CD4-positive, alpha-beta T cell treated with Interleukin-6 at 100 ng/mL for 8 hours (primary cell): ENCODE results near the gene TMEM167A.

Source experiments
- DNase-seq: peaks from one replicate; pipeline ENCODE4 v3.0.0-alpha.2; 2020; ENCODE audit warnings: mixed read lengths, low spot score

The TMEM167A gene

GRCh38 chr5:83035373-83036100, 41.7 kb downstream of the TMEM167A start:
- no peak for DNase-seq

GRCh38 chr5:83034528-83035207, 42.5 kb downstream of the TMEM167A start:
- no peak for DNase-seq

- DNase-seq: no peak
Measured at GRCh38 chr5:83034036-83034435, 43.2 kb downstream of the TMEM167A start.

- no peak for DNase-seq
Measured at GRCh38 chr5:83031381-83031780, 45.8 kb downstream of the TMEM167A start.

DNA sequence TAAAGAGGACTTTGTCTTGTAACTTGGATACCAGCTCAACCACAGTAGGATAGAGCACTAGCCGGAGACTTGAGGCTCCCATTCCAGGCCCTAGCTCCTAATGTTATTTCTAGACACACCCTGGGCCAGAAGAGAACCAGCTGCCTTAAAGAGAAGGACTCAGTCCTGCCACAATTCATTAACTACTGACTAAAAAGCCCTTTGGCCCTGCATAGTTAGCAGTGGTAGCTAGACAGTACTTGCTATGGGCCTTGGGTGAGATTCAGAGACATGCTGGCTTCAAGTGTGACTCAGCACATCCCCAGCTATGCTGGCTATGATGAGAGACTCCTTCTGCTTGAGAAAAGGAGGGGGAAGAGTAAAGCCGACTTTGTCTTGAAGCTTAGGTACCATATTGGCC, 47.3 kb downstream of the TMEM167A start:
- no peak for DNase-seq

GRCh38 chr5:83026930-83027687, 50.1 kb downstream of the TMEM167A start:
- no peak for DNase-seq

GRCh38 chr5:83026516-83026915, 50.7 kb downstream of the TMEM167A start:
- DNase-seq: no peak

GRCh38 chr5:83025690-83026478, 51.3 kb downstream of the TMEM167A start:
- DNase-seq: no peak

- no peak for DNase-seq
Measured at GRCh38 chr5:83022334-83022733, 54.9 kb downstream of the TMEM167A start.

GRCh38 chr5:83015676-83016075, 61.5 kb downstream of the TMEM167A start:
- DNase-seq: no peak

DNA sequence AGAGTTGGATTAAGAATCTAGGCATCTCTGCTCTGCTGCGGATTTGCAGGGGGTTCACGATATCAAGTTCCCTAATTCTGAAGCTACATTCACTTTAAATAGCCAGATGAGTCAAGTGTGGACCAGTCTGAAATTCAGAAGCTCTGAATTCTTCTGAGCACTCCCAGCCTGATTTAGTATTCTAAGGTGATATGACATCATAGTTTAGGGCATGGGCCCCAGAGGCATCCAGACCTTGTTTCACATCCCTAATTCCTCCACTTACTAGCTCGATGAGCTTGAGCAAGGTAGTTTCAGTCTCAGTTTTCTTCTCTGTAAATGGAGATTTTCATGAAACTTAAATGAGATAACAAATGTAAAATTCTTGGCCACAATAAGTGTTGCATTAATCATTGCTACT, 65.2 kb downstream of the TMEM167A start:
- DNase-seq: no peak

DNA sequence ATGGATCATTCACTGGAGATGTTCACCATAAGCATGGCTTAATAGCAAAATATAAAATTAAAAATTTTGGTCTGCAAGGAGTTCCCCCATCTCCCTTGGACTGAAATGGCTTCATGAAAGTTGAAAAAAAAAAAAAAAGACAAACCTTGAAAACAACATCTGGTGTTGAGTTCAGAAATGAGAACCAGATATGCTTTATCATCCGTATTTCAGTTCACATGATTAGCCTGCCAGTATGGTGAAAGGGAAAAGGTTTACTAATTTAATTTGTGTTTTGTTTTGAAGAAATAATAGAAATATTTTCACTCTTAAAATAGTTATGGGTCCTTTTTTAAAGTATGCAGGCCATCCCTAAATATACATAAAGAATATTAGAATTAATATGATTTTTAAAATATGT, 67.8 kb downstream of the TMEM167A start:
- DNase-seq: no peak

- DNase-seq: no peak
Measured at GRCh38 chr5:83007755-83008154, 69.4 kb downstream of the TMEM167A start.

- no peak for DNase-seq
Measured at GRCh38 chr5:83006683-83007283, 70.4 kb downstream of the TMEM167A start.

DNA sequence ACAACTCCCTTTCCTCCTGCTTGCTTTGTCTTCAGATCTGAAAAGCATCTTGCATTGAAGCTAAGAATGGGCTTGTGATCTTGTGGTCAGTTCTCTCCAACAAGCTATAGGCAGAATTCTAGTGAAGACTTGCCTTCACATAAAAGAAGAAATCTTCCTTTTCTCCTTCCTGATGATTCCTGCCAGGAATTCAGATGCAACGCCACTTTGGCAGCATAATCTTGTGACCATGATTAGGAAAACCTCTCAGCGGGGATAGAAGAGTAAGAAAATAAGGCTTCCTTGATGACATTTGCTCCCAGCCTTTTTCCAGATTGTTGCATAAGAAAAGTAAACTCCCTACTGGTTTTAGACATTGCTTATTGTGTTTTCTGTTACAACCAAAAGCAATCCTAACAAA, 73.4 kb downstream of the TMEM167A start:
- DNase-seq: no peak
